Trophoblast cell (in vitro differentiated cells and primary cell): ENCODE data around the gene MS4A10.
A peak's percentile ranks its signal among the peaks of the same experiment; 100 is the strongest.

Source experiments
- DNase-seq, 2 donors: peaks; one replicate each; pipeline ENCODE4 v3.0.0-alpha.2; 2016
- H2AFZ ChIP-seq: 2 replicates; pipeline ENCODE4 v1.6.1; 2013; ENCODE audit warnings: low read length, moderate library complexity, mild to moderate bottlenecking; ENCODE audit not compliant: insufficient read depth, poor library complexity
- H2AK5ac ChIP-seq: 2 replicates; pipeline ENCODE4 v1.6.1; 2013; ENCODE audit warnings: mild to moderate bottlenecking, low read length
- H2BK120ac ChIP-seq: 2 replicates; pipeline ENCODE4 v1.6.1; 2013; ENCODE audit warnings: low read length, mild to moderate bottlenecking, moderate library complexity; ENCODE audit not compliant: insufficient read depth, poor library complexity
- H2BK12ac ChIP-seq: 2 replicates; pipeline ENCODE4 v1.6.1; 2013; ENCODE audit warnings: mild to moderate bottlenecking, low read length, moderate library complexity
- H2BK5ac ChIP-seq: 2 replicates; pipeline ENCODE4 v1.6.1; 2013; ENCODE audit warnings: low read length, low read depth, moderate library complexity, mild to moderate bottlenecking; ENCODE audit not compliant: poor library complexity
- H3K14ac ChIP-seq: 2 replicates; pipeline ENCODE4 v1.6.1; 2013; ENCODE audit warnings: mild to moderate bottlenecking, low read length
- H3K18ac ChIP-seq: 2 replicates; pipeline ENCODE4 v1.6.1; 2013; ENCODE audit warnings: mild to moderate bottlenecking, low read length
- H3K23ac ChIP-seq: 2 replicates; pipeline ENCODE4 v1.6.1; 2013; ENCODE audit warnings: low read length
- H3K27ac ChIP-seq: 2 replicates; pipeline ENCODE4 v1.5.1; 2013; ENCODE audit warnings: low read depth, mild to moderate bottlenecking, inconsistent platforms, low read length, moderate library complexity
- H3K27me3 ChIP-seq: 2 replicates; pipeline ENCODE4 v1.6.1; 2013; ENCODE audit warnings: inconsistent platforms, mild to moderate bottlenecking, low read length, moderate library complexity; ENCODE audit not compliant: insufficient read depth
- H3K36me3 ChIP-seq, 2 experiments: 1 replicate in 1 of 2; 2 replicates in 1 of 2; pipeline ENCODE4 v1.6.1; 2013; ENCODE audit warnings: low read length in 2 of 2, mild to moderate bottlenecking in 2 of 2, moderate library complexity in 1 of 2; ENCODE audit not compliant: insufficient read depth in 2 of 2, control insufficient read depth in 1 of 2
- H3K4ac ChIP-seq: 2 replicates; pipeline ENCODE4 v1.6.1; 2013; ENCODE audit warnings: low read depth, mild to moderate bottlenecking, low read length, moderate library complexity
- H3K4me1 ChIP-seq, 2 experiments: 1 replicate in 1 of 2; 2 replicates in 1 of 2; pipeline ENCODE4 v1.6.1; 2013; ENCODE audit warnings: low read length in 2 of 2, mild to moderate bottlenecking in 2 of 2, moderate library complexity in 1 of 2; ENCODE audit not compliant: insufficient read depth in 2 of 2, control insufficient read depth in 1 of 2
- H3K4me2 ChIP-seq: 2 replicates; pipeline ENCODE4 v1.6.1; 2013; ENCODE audit warnings: inconsistent platforms, mild to moderate bottlenecking, low read length, moderate library complexity
- H3K4me3 ChIP-seq: 2 replicates; pipeline ENCODE4 v1.5.1; 2013; ENCODE audit warnings: mild to moderate bottlenecking, low read depth, low read length, inconsistent platforms
- H3K79me1 ChIP-seq: one replicate; pipeline ENCODE4 v1.6.1; 2013; ENCODE audit warnings: low read length
- H3K79me2 ChIP-seq: 2 replicates; pipeline ENCODE4 v1.6.1; 2013; ENCODE audit warnings: low read length, mild to moderate bottlenecking; ENCODE audit not compliant: control insufficient read depth, insufficient read depth, poor library complexity
- H3K9ac ChIP-seq: 2 replicates; pipeline ENCODE4 v1.6.1; 2013; ENCODE audit warnings: mild to moderate bottlenecking, low read length
- H3K9me3 ChIP-seq: 2 replicates; pipeline ENCODE4 v1.6.1; 2013; ENCODE audit warnings: low read depth, mild to moderate bottlenecking, control low read depth, inconsistent platforms, low read length; ENCODE audit not compliant: insufficient read depth
- H4K12ac ChIP-seq: 2 replicates; pipeline ENCODE4 v1.6.1; 2013; ENCODE audit warnings: low read depth, mild to moderate bottlenecking, low read length, moderate library complexity
- H4K8ac ChIP-seq: 2 replicates; pipeline ENCODE4 v1.6.1; 2013; ENCODE audit warnings: low read depth, mild to moderate bottlenecking, low read length, moderate library complexity
- H4K91ac ChIP-seq: one replicate; pipeline ENCODE4 v1.6.1; 2013; ENCODE audit warnings: low read depth, mild to moderate bottlenecking, low read length, moderate library complexity
- WGBS: extraction: QIAGEN DNeasy Blood & Tissue Kit; methylation state at CpG from one replicate; pipeline ENCODE4 v1.1.7; 2013; ENCODE audit warnings: missing lambda C conversion rate; ENCODE audit not compliant: insufficient read length, insufficient coverage; ENCODE audit errors: extremely low coverage; 5-methylcytosine and 5-hydroxymethylcytosine counted together

MS4A10 gene

GRCh38 chr11:60841797-60842667 is 56.9 kb downstream of the MS4A10 start, which contains the start of gene CCDC86:
Gene CCDC86, plus strand, starts transcription at chr11:60842113. Its CDS starts 12 bp downstream, at chr11:60842125.
- Histone ChIP-seq H2AK5ac (peak within 1 kb of the TSS; percentile 14), H3K79me1 (peaks cover 11% of the 10 kb centered on the region), H3K14ac (peak within 1 kb of the TSS; percentile 38), H3K79me2 (peaks cover 9% of the 10 kb centered on the region), H3K23ac (no peak within 1 kb of the TSS), H4K8ac (peak within 1 kb of the TSS; percentile 72), H4K91ac (peak within 1 kb of the TSS; percentile 70), H3K27me3 (no peaks in the 10 kb centered on the region), H3K4me1 (peaks cover 8 to 23% of the 10 kb centered on the region in 2 experiments), H3K4ac (peak within 1 kb of the TSS; percentile 35), H3K4me3 (peak within 1 kb of the TSS; percentile 95), H3K36me3 (peaks cover 0 to 3% of the 10 kb centered on the region in 2 experiments), H3K18ac (peak within 1 kb of the TSS; percentile 50), H3K4me2 (peak within 1 kb of the TSS; percentile 100), H2AFZ (peak within 1 kb of the TSS; percentile 67), H3K9ac (peak within 1 kb of the TSS; percentile 95), H2BK120ac (peak within 1 kb of the TSS; percentile 13), H2BK5ac (peak within 1 kb of the TSS; percentile 11), H4K12ac (peak within 1 kb of the TSS; percentile 49), H3K9me3 (no peaks in the 10 kb centered on the region), H2BK12ac (no peak within 1 kb of the TSS), H3K27ac (peak within 1 kb of the TSS; percentile 50)
- peak; percentile 94 to 97 for DNase-seq
- WGBS = no CpG with 5 or more reads among the region's 57 CpGs

- H3K9ac ChIP-seq = peak overlapping the region; percentile 95
- no peak for DNase-seq
- H3K36me3 ChIP-seq = peaks cover 2 to 5% of the 10 kb centered on the region in 2 experiments
- H3K4me2 ChIP-seq = peak overlapping the region; percentile 100
- H3K9me3 ChIP-seq = peaks cover 2% of the 10 kb centered on the region
- peaks cover 11% of the 10 kb centered on the region for H3K79me1 ChIP-seq
- H4K8ac ChIP-seq = peak overlapping the region; percentile 52
- no peak overlapping the region for H3K14ac ChIP-seq
- no peak overlapping the region for H2AK5ac ChIP-seq
- peak overlapping the region; percentile 48 for H4K91ac ChIP-seq
- H2BK5ac ChIP-seq = peak overlapping the region; percentile 11
- no peak overlapping the region for H2BK12ac ChIP-seq
- H3K27me3 ChIP-seq = no peaks in the 10 kb centered on the region
- H3K4me1 ChIP-seq = peaks cover 8 to 23% of the 10 kb centered on the region in 2 experiments
- peak overlapping the region; percentile 58 for H2AFZ ChIP-seq
- peak overlapping the region; percentile 95 for H3K4me3 ChIP-seq
- H3K23ac ChIP-seq = no peak overlapping the region
- H3K18ac ChIP-seq = peak overlapping the region; percentile 50
- H2BK120ac ChIP-seq = no peak overlapping the region
- H4K12ac ChIP-seq = peak overlapping the region; percentile 49
- WGBS = no CpG with 5 or more reads among the region's 23 CpGs
- H3K79me2 ChIP-seq = peaks cover 9% of the 10 kb centered on the region
- peak overlapping the region; percentile 81 for H3K4ac ChIP-seq
- H3K27ac ChIP-seq = no peak overlapping the region
Observed at GRCh38 chr11:60842668-60843600, 57.8 kb downstream of the MS4A10 start.

GRCh38 chr11:60844045-60844869 is 59.1 kb downstream of the MS4A10 start:
- H2AFZ ChIP-seq = no peak overlapping the region
- no peak overlapping the region for H2BK5ac ChIP-seq
- peaks cover 5% of the 10 kb centered on the region for H3K9me3 ChIP-seq
- no CpG with 5 or more reads among the region's 10 CpGs for WGBS
- H3K27me3 ChIP-seq = no peaks in the 10 kb centered on the region
- H3K4me1 ChIP-seq = peaks cover 8 to 19% of the 10 kb centered on the region in 2 experiments
- no peak overlapping the region for H3K23ac ChIP-seq
- no peak overlapping the region for H4K8ac ChIP-seq
- peaks cover 15 to 17% of the 10 kb centered on the region in 2 experiments for H3K36me3 ChIP-seq
- H3K79me1 ChIP-seq = peaks cover 11% of the 10 kb centered on the region
- no peak overlapping the region for H2BK12ac ChIP-seq
- DNase-seq = no peak
- no peak overlapping the region for H3K9ac ChIP-seq
- H3K14ac ChIP-seq = no peak overlapping the region
- peak overlapping the region; percentile 100 for H3K4me2 ChIP-seq
- peaks cover 9% of the 10 kb centered on the region for H3K79me2 ChIP-seq
- H2BK120ac ChIP-seq = no peak overlapping the region
- H4K91ac ChIP-seq = no peak overlapping the region
- no peak overlapping the region for H4K12ac ChIP-seq
- H3K18ac ChIP-seq = no peak overlapping the region
- no peak overlapping the region for H3K4ac ChIP-seq
- no peak overlapping the region for H2AK5ac ChIP-seq
- H3K4me3 ChIP-seq = no peak overlapping the region
- H3K27ac ChIP-seq = no peak overlapping the region
